ES-I3 (cell line): Measurements from ENCODE around the gene C20orf96.

Experiments
- H3K36me3 ChIP-seq: 2 replicates; pipeline ENCODE4 v1.6.1; 2013; ENCODE audit warnings: mild to moderate bottlenecking, low read length, control low read depth, moderate library complexity; ENCODE audit not compliant: insufficient read depth
- H3K4me1 ChIP-seq: 2 replicates; pipeline ENCODE4 v1.6.1; 2013; ENCODE audit warnings: mild to moderate bottlenecking, control low read depth, low read length; ENCODE audit not compliant: insufficient read depth
- H3K9ac ChIP-seq: 2 replicates; pipeline ENCODE4 v1.6.1; 2013; ENCODE audit warnings: low read depth, mild to moderate bottlenecking, low read length, moderate library complexity
- H3K9me3 ChIP-seq: 2 replicates; pipeline ENCODE4 v1.6.1; 2013; ENCODE audit warnings: mild to moderate bottlenecking, low read length, moderate library complexity; ENCODE audit not compliant: control insufficient read depth, insufficient read depth

The C20orf96 gene

GRCh38 chr20:277496-277781 is 13.1 kb downstream of the C20orf96 start:
- no peaks in the 10 kb centered on the region for H3K9me3 ChIP-seq
- H3K36me3 ChIP-seq, result no peaks in the 10 kb centered on the region
- H3K4me1 ChIP-seq, result no peaks in the 10 kb centered on the region
- no peak overlapping the region for H3K9ac ChIP-seq

GRCh38 chr20:276620-277495 is 13.7 kb downstream of the C20orf96 start:
- Histone ChIP-seq H3K36me3 (no peaks in the 10 kb centered on the region), H3K9me3 (no peaks in the 10 kb centered on the region), H3K4me1 (no peaks in the 10 kb centered on the region), H3K9ac (no peak overlapping the region)

- Histone ChIP-seq H3K36me3 (no peaks in the 10 kb centered on the region), H3K9ac (no peak overlapping the region), H3K4me1 (no peaks in the 10 kb centered on the region), H3K9me3 (no peaks in the 10 kb centered on the region)
Measured at GRCh38 chr20:275791-276190, 14.8 kb downstream of the C20orf96 start.

GRCh38 chr20:273884-274283 is 16.7 kb downstream of the C20orf96 start:
- Histone ChIP-seq H3K9ac (no peak overlapping the region), H3K36me3 (no peaks in the 10 kb centered on the region), H3K4me1 (no peaks in the 10 kb centered on the region), H3K9me3 (no peaks in the 10 kb centered on the region)

GRCh38 chr20:272718-273117 is 17.8 kb downstream of the C20orf96 start:
- Histone ChIP-seq H3K36me3 (no peaks in the 10 kb centered on the region), H3K4me1 (no peaks in the 10 kb centered on the region), H3K9ac (no peak overlapping the region), H3K9me3 (no peaks in the 10 kb centered on the region)

GRCh38 chr20:271528-271927 is 19.0 kb downstream of the C20orf96 start:
- H3K9me3 ChIP-seq, result no peaks in the 10 kb centered on the region
- H3K9ac ChIP-seq, result no peak overlapping the region
- H3K4me1 ChIP-seq, result no peaks in the 10 kb centered on the region
- no peaks in the 10 kb centered on the region for H3K36me3 ChIP-seq

- no peaks in the 10 kb centered on the region for H3K4me1 ChIP-seq
- no peaks in the 10 kb centered on the region for H3K9me3 ChIP-seq
- no peak overlapping the region for H3K9ac ChIP-seq
- no peaks in the 10 kb centered on the region for H3K36me3 ChIP-seq
Measured at GRCh38 chr20:271069-271468, 19.5 kb downstream of the C20orf96 start.

GRCh38 chr20:270517-270916 is 20.0 kb downstream of the C20orf96 start:
- Histone ChIP-seq H3K36me3 (no peaks in the 10 kb centered on the region), H3K9ac (no peak overlapping the region), H3K9me3 (no peaks in the 10 kb centered on the region), H3K4me1 (no peaks in the 10 kb centered on the region)

GRCh38 chr20:266596-267562 is 23.7 kb downstream of the C20orf96 start:
- Histone ChIP-seq H3K4me1 (no peaks in the 10 kb centered on the region), H3K36me3 (no peaks in the 10 kb centered on the region), H3K9ac (peak overlapping the region; percentile 30), H3K9me3 (no peaks in the 10 kb centered on the region)

- Histone ChIP-seq H3K9ac (no peak overlapping the region), H3K9me3 (no peaks in the 10 kb centered on the region), H3K4me1 (no peaks in the 10 kb centered on the region), H3K36me3 (no peaks in the 10 kb centered on the region)
Measured at GRCh38 chr20:263701-264100, 26.8 kb downstream of the C20orf96 start.

- Histone ChIP-seq H3K9me3 (no peaks in the 10 kb centered on the region), H3K9ac (no peak overlapping the region), H3K36me3 (no peaks in the 10 kb centered on the region)
Measured at GRCh38 chr20:259981-260380, 30.6 kb downstream of the C20orf96 start.

GRCh38 chr20:258963-259362 is 31.6 kb downstream of the C20orf96 start:
- H3K9me3 ChIP-seq, result no peaks in the 10 kb centered on the region

More at GRCh38 chr20:259981-260380, 30.6 kb downstream of the C20orf96 start:
- no peaks in the 10 kb centered on the region for H3K4me1 ChIP-seq

GRCh38 chr20:258269-258858 is 32.2 kb downstream of the C20orf96 start:
- H3K9ac ChIP-seq, result no peak overlapping the region
- no peaks in the 10 kb centered on the region for H3K9me3 ChIP-seq
- no peaks in the 10 kb centered on the region for H3K36me3 ChIP-seq
- H3K4me1 ChIP-seq, result no peaks in the 10 kb centered on the region

More at GRCh38 chr20:258963-259362, 31.6 kb downstream of the C20orf96 start:
- Histone ChIP-seq H3K9ac (no peak overlapping the region), H3K4me1 (no peaks in the 10 kb centered on the region), H3K36me3 (no peaks in the 10 kb centered on the region)

- H3K36me3 ChIP-seq, result no peaks in the 10 kb centered on the region
- no peaks in the 10 kb centered on the region for H3K9me3 ChIP-seq
- no peaks in the 10 kb centered on the region for H3K4me1 ChIP-seq
- H3K9ac ChIP-seq, result no peak within 1 kb of the TSS
Measured at GRCh38 chr20:257419-257818, 33.1 kb downstream of the C20orf96 start, which contains the start of gene DEFB132. Gene DEFB132, plus strand, starts transcription at chr20:257724. Its CDS starts 55 bp downstream, at chr20:257779.
